Lung (tissue), 12 donors: Measurements from ENCODE around the gene SVOP. TPM values are rescaled to one million over a fixed set of nuclear protein-coding genes. Genes with fewer than 3 reads are reported as not detected.

ENCODE experiments used
- ATAC-seq: fragments of 200-7000 bp; cut with Tn5 transposase; one replicate; pipeline ENCODE4 v1.9.1; 2020; ENCODE audit warnings: moderate number of reproducible peaks; ENCODE audit not compliant: insufficient read depth, low FRiP score
- DNase-seq, 3 donors: peaks; one replicate each; pipeline ENCODE4 v3.0.0-alpha.2; 2013 to 2017
- H3K27ac ChIP-seq, 2 donors: one replicate each; pipeline ENCODE4 v1.5.1; 2013; ENCODE audit warnings: mild to moderate bottlenecking in 2 of 2, moderate library complexity in 2 of 2, control low read depth in 1 of 2, inconsistent platforms in 1 of 2, low read depth in 1 of 2, low read length in 1 of 2
- H3K27me3 ChIP-seq, 3 donors: one replicate each; pipeline ENCODE4 v1.5.1; 2013; ENCODE audit warnings: low read length in 2 of 3; ENCODE audit not compliant: control insufficient read depth in 3 of 3, insufficient read depth in 3 of 3
- H3K36me3 ChIP-seq, 4 donors: one replicate each; pipeline ENCODE4 v1.5.1; 2013; ENCODE audit warnings: low read length in 4 of 4, mild to moderate bottlenecking in 1 of 4, moderate library complexity in 1 of 4; ENCODE audit not compliant: control insufficient read depth in 4 of 4, insufficient read depth in 4 of 4
- H3K4me1 ChIP-seq, 5 donors: one replicate each; pipeline ENCODE4 v1.5.1; 2013; ENCODE audit warnings: low read length in 5 of 5, mild to moderate bottlenecking in 2 of 5, moderate library complexity in 1 of 5; ENCODE audit not compliant: control insufficient read depth in 5 of 5, insufficient read depth in 5 of 5
- H3K4me3 ChIP-seq: one replicate; pipeline ENCODE4 v1.5.1; 2013; ENCODE audit warnings: mild to moderate bottlenecking, control low read depth, moderate library complexity
- H3K9ac ChIP-seq, 2 donors: one replicate each; pipeline ENCODE4 v1.5.1; 2013; ENCODE audit warnings: low read length in 2 of 2, control low read depth in 1 of 2; ENCODE audit not compliant: insufficient read depth in 1 of 2
- H3K9me3 ChIP-seq, 4 donors: one replicate each; pipeline ENCODE4 v1.5.1; 2013; ENCODE audit warnings: low read length in 3 of 4, mild to moderate bottlenecking in 1 of 4, moderate library complexity in 1 of 4; ENCODE audit not compliant: control insufficient read depth in 4 of 4, insufficient read depth in 3 of 4
- CTCF ChIP-seq: IDR thresholded peaks from 2 replicates; pipeline ENCODE4 v1.5.1; 2012; ENCODE audit warnings: mild to moderate bottlenecking; ENCODE audit errors: control extremely low read depth, extremely low read depth
- WGBS, 2 donors: extraction: QIAGEN DNeasy Blood & Tissue Kit; methylation state at CpG; one replicate each; pipeline ENCODE4 v1.1.7; 2013; 5-methylcytosine and 5-hydroxymethylcytosine counted together
- polyA plus RNA-seq, 2 donors: library from polyadenylated mRNA; stranded (reverse); fragments of 200-250 nt; gene quantifications; one replicate each; pipeline ENCODE4 v1.2.1, GENCODE V29; 2013
- total RNA-seq, 2 donors: library from RNA; depleted of rRNA in 1 of 2; stranded (reverse); fragments of >200 nt in 1 of 2; gene quantifications; one replicate each; pipeline ENCODE4 v1.2.1, GENCODE V29; 2014 to 2021
- donor health status: control.
- donor health status: control.
- donor health status: Bipolar disorder and iron deficiency.
- donor health status: healthy.
- donor health status: DM: yes; HTN: yes; CAD: no.

SVOP gene
- total and polyA plus RNA-seq, 4 donors, result 0.11 TPM; not detected in 3

GRCh38 chr12:108981835-108982234 lies 39.0 kb downstream of the SVOP start:
- peaks cover 0 to 4% (median 0%) of the 10 kb centered on the region in 4 donors for H3K9me3 ChIP-seq
- DNase-seq (peak in 2 of 3 donors; percentile 3 to 6), ATAC-seq (no peak)
- TF ChIP-seq CTCF, result no peak
- 83 to 96% methylated on average over 4 of the region's 4 CpGs for WGBS, 2 donors
- no peaks in the 10 kb centered on the region for H3K27me3 ChIP-seq
- H3K27ac ChIP-seq, result no peak overlapping the region
- H3K4me1 ChIP-seq, result peaks cover 0 to 6% (median 0%) of the 10 kb centered on the region in 5 donors
- no peaks in the 10 kb centered on the region for H3K36me3 ChIP-seq
- H3K9ac ChIP-seq, result no peak overlapping the region
- no peak overlapping the region for H3K4me3 ChIP-seq

GRCh38 chr12:108980831-108981618 lies 39.8 kb downstream of the SVOP start:
- peaks cover 0 to 6% (median 0%) of the 10 kb centered on the region in 5 donors for H3K4me1 ChIP-seq
- no peak overlapping the region for H3K9ac ChIP-seq
- no peak for TF ChIP-seq CTCF
- ATAC-seq (no peak), DNase-seq (peak in 2 of 3 donors; percentile 1 to 6)
- no peaks in the 10 kb centered on the region for H3K27me3 ChIP-seq
- peaks cover 0 to 4% (median 0%) of the 10 kb centered on the region in 4 donors for H3K9me3 ChIP-seq
- WGBS, 2 donors, result 65 to 77% methylated on average over 9 of the region's 9 CpGs
- no peak overlapping the region for H3K4me3 ChIP-seq
- H3K36me3 ChIP-seq, result no peaks in the 10 kb centered on the region
- no peak overlapping the region for H3K27ac ChIP-seq

- no peak for TF ChIP-seq CTCF
- no peaks in the 10 kb centered on the region for H3K27me3 ChIP-seq
- H3K4me3 ChIP-seq, result no peak overlapping the region
- ATAC-seq (no peak), DNase-seq (no peak)
- H3K36me3 ChIP-seq, result no peaks in the 10 kb centered on the region
- no peak overlapping the region for H3K9ac ChIP-seq
- peaks cover 0 to 6% (median 0%) of the 10 kb centered on the region in 5 donors for H3K4me1 ChIP-seq
- no peak overlapping the region for H3K27ac ChIP-seq
- H3K9me3 ChIP-seq, result peaks cover 0 to 4% (median 1%) of the 10 kb centered on the region in 4 donors
- 76 to 79% methylated on average over 4 of the region's 4 CpGs for WGBS, 2 donors
These were observed 43.5 kb downstream of the SVOP start for GRCh38 chr12:108977360-108977759.
